ENCODE results near the gene DTNA. TPM values are rescaled to one million over a fixed set of nuclear protein-coding genes. Genes with fewer than 3 reads are reported as not detected.
A peak's percentile ranks its signal among the peaks of the same experiment; 100 is the strongest.

DTNA gene
- polyA plus RNA-seq, 1 donor from 2014 or later: 53.9 TPM

GRCh38 chr18:34691614-34692013 lies 18.5 kb upstream of the DTNA start:
- Histone ChIP-seq H3K4me3 (ENCODE audit: low read length) (no peak overlapping the region), H4K20me1 (ENCODE audit: insufficient read depth) (no peaks in the 10 kb centered on the region), H3K9me2 (ENCODE audit: insufficient read depth, low read length) (no peaks in the 10 kb centered on the region), H3K9me3 (ENCODE audit: low read length) (no peaks in the 10 kb centered on the region), H3K9ac (ENCODE audit: low read length) (no peak overlapping the region), H3K4me2 (ENCODE audit: low read length) (no peak overlapping the region), H3K27me3 (ENCODE audit: insufficient read depth, low read depth, low read length) (no peaks in the 10 kb centered on the region), H2AFZ (ENCODE audit: low read depth, low read length) (no peak overlapping the region), H3K27ac (ENCODE audit: low read length) (no peak overlapping the region), H3K79me2 (replicated peaks; ENCODE audit: insufficient read depth, low read length) (no peaks in the 10 kb centered on the region), H3F3A (ENCODE audit: insufficient read depth, low read length, poor library complexity, severe bottlenecking) (no peaks in the 10 kb centered on the region), H3K36me3 (ENCODE audit: insufficient read depth, low read length) (no peaks in the 10 kb centered on the region)
- TF ChIP-seq TAF1 (IDR thresholded peaks at IDR 0.05; ENCODE audit: low read depth) (no peak), EZH2 (IDR thresholded peaks at IDR 0.05; ENCODE audit: borderline replicate concordance, insufficient read depth, low read length, poor library complexity, severe bottlenecking) (no peak), RAD21 (conservative IDR thresholded peaks at IDR 0.05) (no peak), REST (IDR thresholded peaks at IDR 0.05; ENCODE audit: borderline replicate concordance) (no peak)

GRCh38 chr18:34694591-34695165 lies 15.4 kb upstream of the DTNA start:
- Histone ChIP-seq H3K9me2 (ENCODE audit: insufficient read depth, low read length) (no peaks in the 10 kb centered on the region), H3K9me3 (ENCODE audit: low read length) (no peaks in the 10 kb centered on the region), H4K20me1 (ENCODE audit: insufficient read depth) (no peaks in the 10 kb centered on the region), H2AFZ (ENCODE audit: low read depth, low read length) (no peak overlapping the region), H3K4me2 (ENCODE audit: low read length) (no peak overlapping the region), H3K27me3 (ENCODE audit: insufficient read depth, low read depth, low read length) (no peaks in the 10 kb centered on the region), H3K27ac (ENCODE audit: low read length) (no peak overlapping the region), H3F3A (ENCODE audit: insufficient read depth, low read length, poor library complexity, severe bottlenecking) (no peaks in the 10 kb centered on the region), H3K9ac (ENCODE audit: low read length) (no peak overlapping the region), H3K36me3 (ENCODE audit: insufficient read depth, low read length) (no peaks in the 10 kb centered on the region), H3K4me3 (ENCODE audit: low read length) (peak overlapping the region; percentile 8), H3K79me2 (replicated peaks; ENCODE audit: insufficient read depth, low read length) (no peaks in the 10 kb centered on the region)
- TF ChIP-seq SMC3 (conservative IDR thresholded peaks at IDR 0.05; ENCODE audit: poor library complexity) (no peak), MXI1 (conservative IDR thresholded peaks at IDR 0.05; ENCODE audit: poor library complexity, severe bottlenecking) (no peak), REST (IDR thresholded peaks at IDR 0.05; ENCODE audit: borderline replicate concordance) (no peak), RAD21 (conservative IDR thresholded peaks at IDR 0.05) (no peak), TAF1 (IDR thresholded peaks at IDR 0.05; ENCODE audit: low read depth) (no peak), POLR2AphosphoS5 (IDR thresholded peaks at IDR 0.05) (no peak), EZH2 (IDR thresholded peaks at IDR 0.05; ENCODE audit: borderline replicate concordance, insufficient read depth, low read length, poor library complexity, severe bottlenecking) (no peak), CTCF (IDR thresholded peaks at IDR 0.05; ENCODE audit: poor library complexity, severe bottlenecking) (no peak), EP300 (conservative IDR thresholded peaks at IDR 0.05; ENCODE audit: poor library complexity, severe bottlenecking) (no peak)
